Esophagus muscularis mucosa (tissue), 4 donors: ENCODE results near the gene KAZN. TPM values are rescaled to one million over a fixed set of nuclear protein-coding genes. Genes with fewer than 3 reads are reported as not detected.

Experiments
- DNase-seq: peaks from one replicate; pipeline ENCODE4 v3.0.0-alpha.2; 2017; ENCODE audit errors: extremely low spot score
- H3K27ac ChIP-seq, 4 donors: fragments of 200-600 bp; sonication (generic); replicated peaks in 1 of 4; 1 replicate in 3 of 4; 2 replicates in 1 of 4; pipeline ENCODE4 v1.5.1; 2016 to 2019; ENCODE audit warnings: mild to moderate bottlenecking in 1 of 4
- H3K27me3 ChIP-seq, 4 donors: fragments of 200-600 bp; sonication (generic); one replicate each; pipeline versions ENCODE4 v1.5.1 to v1.6.0; 2016 to 2019
- H3K36me3 ChIP-seq, 4 donors: fragments of 200-600 bp; sonication (generic); one replicate each; pipeline ENCODE4 v1.5.1; 2016 to 2019
- H3K4me1 ChIP-seq, 4 donors: fragments of 200-600 bp; sonication (generic); one replicate each; pipeline ENCODE4 v1.5.1; 2016 to 2019
- H3K4me3 ChIP-seq, 4 donors: fragments of 200-600 bp; sonication (generic); 1 replicate in 2 of 4; 2 replicates in 2 of 4; pipeline ENCODE4 v1.5.1; 2016 to 2019; ENCODE audit warnings: mild to moderate bottlenecking in 4 of 4, moderate library complexity in 1 of 4
- H3K9me3 ChIP-seq, 4 donors: fragments of 200-600 bp; sonication (generic); 1 replicate in 3 of 4; 2 replicates in 1 of 4; pipeline ENCODE4 v1.5.1; 2016 to 2019
- EP300 ChIP-seq: sonication (generic); formaldehyde crosslinking; IDR thresholded peaks from one replicate; pipeline ENCODE4 v1.6.1; 2017; ENCODE audit warnings: antibody characterized with exemption
- POLR2A ChIP-seq: fragments of 450-650 bp; IDR thresholded peaks from one replicate; pipeline ENCODE4 v1.6.1; 2017; ENCODE audit warnings: antibody characterized with exemption, moderate library complexity, mild to moderate bottlenecking, low read depth
- POLR2AphosphoS5 ChIP-seq, 2 donors: sonication (generic); formaldehyde crosslinking; IDR thresholded peaks; one replicate each; pipeline ENCODE4 v1.6.1; 2017; ENCODE audit warnings: antibody characterized with exemption in 2 of 2
- WGBS: methylation state at CpG from one replicate; pipeline ENCODE4 v1.1.5; 2018; 5-methylcytosine and 5-hydroxymethylcytosine counted together
- intact Hi-C: fragments of 100-400 bp; cut with DNase I; formaldehyde crosslinking; loops from one replicate; pipeline ENCODE4 v1.15.1; 2023
- total RNA-seq, 4 donors: library from RNA; depleted of rRNA; stranded (reverse); fragments of >200 nt; gene quantifications; one replicate each; pipeline versions ENCODE4 v1.1.0 to v1.2.1, GENCODE V29; 2016
- TF ChIP-seq, protein P1 (sequence below), 3 experiments: fragments of 200-600 bp in 2 of 3; fragments of 450-650 bp in 1 of 3; sonication (generic) in 2 of 3; IDR thresholded peaks; one replicate each; pipeline ENCODE4 v1.5.1; 2017 to 2019; ENCODE audit warnings: antibody characterized with exemption in 3 of 3, mild to moderate bottlenecking in 2 of 3, moderate library complexity in 1 of 3

Gene KAZN
- total RNA-seq, 4 donors from 2014 or later: 9.9 to 14.1 (median 11.9) TPM

DNA sequence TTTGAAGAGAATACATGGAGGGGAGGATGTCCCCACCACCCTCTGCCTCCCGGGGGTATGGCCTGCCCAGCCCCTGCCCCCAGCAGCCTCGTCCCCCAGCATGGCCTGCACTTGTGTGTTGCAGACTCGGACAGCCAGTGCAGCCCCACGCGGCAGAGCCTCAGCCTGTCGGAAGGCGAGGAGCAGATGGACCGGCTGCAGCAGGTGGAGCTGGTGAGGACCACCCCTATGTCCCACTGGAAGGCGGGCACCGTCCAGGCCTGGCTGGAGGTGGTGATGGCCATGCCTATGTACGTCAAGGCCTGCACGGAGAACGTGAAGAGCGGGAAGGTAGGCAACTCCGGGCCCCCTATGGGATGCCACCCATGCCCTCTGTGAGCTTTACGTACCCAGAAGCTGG, 495.6 kb downstream of the KAZN start:
- H3K27me3 ChIP-seq: peaks cover 0 to 6% (median 0%) of the 10 kb centered on the region in 4 donors
- intact Hi-C loops: no loop called here
- H3K4me1 ChIP-seq: peaks cover 3 to 9% (median 3%) of the 10 kb centered on the region in 4 donors
- H3K4me3 ChIP-seq: no peak overlapping the region
- no peaks in the 10 kb centered on the region for H3K9me3 ChIP-seq
- H3K36me3 ChIP-seq: no peaks in the 10 kb centered on the region
- no peak for DNase-seq
- TF ChIP-seq POLR2A (no peak), POLR2AphosphoS5 (IDR thresholded peaks at IDR 0.05) (no peak), EP300 (no peak)
- WGBS: 81% methylated on average over 10 of the region's 16 CpGs
- no peak overlapping the region for H3K27ac ChIP-seq

DNA sequence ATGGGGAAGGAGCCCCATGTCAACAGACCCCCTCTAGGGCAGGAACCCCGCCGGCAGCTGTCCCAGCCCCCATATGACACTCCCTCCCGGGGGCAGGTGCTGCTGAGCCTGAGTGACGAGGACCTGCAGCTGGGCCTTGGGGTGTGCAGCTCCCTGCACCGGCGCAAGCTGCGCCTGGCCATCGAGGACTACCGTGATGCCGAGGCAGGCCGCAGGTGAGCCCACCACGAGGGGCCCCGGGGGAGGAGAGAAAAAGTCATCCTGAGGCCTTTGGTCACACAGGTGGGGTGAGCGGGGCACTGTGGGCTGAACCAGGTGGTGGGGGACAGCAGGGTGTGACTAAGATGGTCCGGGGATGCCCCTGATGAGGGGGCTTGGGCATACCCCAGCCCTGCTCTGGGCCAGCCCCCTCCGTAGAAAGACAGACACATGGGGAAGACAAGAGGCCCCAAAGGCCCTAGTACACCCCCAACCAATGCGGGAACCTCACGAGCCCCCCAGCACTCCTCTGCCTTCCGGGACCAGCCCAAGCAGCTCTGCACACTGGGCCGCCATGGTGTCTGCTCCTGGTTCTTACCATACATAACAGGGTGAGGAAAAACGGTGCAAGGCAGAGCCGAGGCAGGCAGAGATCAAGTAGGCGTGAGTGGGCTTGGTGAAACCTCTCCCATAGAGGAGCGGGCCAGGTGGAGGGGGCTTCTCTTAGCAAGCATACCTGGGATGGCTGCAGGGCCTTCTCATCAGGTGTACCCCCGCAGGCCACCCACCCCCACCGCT, 496.4 kb downstream of the KAZN start:
- no peak for DNase-seq
- Histone ChIP-seq H3K27me3 (peaks cover 0 to 14% (median under 1%) of the 10 kb centered on the region in 4 donors), H3K9me3 (no peaks in the 10 kb centered on the region), H3K36me3 (no peaks in the 10 kb centered on the region), H3K4me3 (no peak overlapping the region), H3K27ac (no peak overlapping the region), H3K4me1 (peaks cover 0 to 8% (median 3%) of the 10 kb centered on the region in 4 donors)
- WGBS: 92% methylated on average over 18 of the region's 26 CpGs
- intact Hi-C loops: no loop called here
- TF ChIP-seq, protein P1, sequence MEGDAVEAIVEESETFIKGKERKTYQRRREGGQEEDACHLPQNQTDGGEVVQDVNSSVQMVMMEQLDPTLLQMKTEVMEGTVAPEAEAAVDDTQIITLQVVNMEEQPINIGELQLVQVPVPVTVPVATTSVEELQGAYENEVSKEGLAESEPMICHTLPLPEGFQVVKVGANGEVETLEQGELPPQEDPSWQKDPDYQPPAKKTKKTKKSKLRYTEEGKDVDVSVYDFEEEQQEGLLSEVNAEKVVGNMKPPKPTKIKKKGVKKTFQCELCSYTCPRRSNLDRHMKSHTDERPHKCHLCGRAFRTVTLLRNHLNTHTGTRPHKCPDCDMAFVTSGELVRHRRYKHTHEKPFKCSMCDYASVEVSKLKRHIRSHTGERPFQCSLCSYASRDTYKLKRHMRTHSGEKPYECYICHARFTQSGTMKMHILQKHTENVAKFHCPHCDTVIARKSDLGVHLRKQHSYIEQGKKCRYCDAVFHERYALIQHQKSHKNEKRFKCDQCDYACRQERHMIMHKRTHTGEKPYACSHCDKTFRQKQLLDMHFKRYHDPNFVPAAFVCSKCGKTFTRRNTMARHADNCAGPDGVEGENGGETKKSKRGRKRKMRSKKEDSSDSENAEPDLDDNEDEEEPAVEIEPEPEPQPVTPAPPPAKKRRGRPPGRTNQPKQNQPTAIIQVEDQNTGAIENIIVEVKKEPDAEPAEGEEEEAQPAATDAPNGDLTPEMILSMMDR (IDR thresholded peaks at IDR 0.05): no peak
- TF ChIP-seq POLR2AphosphoS5 (IDR thresholded peaks at IDR 0.05) (no peak), POLR2A (no peak), EP300 (no peak)

DNA sequence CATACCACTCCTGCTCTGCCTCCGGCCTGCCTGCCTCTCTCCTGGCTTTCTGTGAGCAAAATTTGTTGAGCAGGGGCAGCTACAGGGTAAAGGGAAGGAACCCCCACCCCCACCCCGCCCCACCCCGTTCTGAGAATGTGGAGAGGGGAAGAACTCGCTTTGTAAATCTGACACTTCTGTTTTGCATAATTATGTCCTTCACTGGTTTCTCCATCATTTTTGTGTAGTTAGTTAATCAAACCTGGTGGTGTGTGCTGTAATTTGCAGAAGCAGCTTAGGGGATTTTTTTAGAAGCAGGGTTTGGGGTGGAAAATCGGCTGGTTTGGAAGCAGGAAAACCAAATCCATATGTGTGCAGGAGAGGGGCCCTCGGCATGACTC, 497.0 kb downstream of the KAZN start:
- WGBS: 80% methylated on average over 5 of the region's 6 CpGs
- Histone ChIP-seq H3K4me3 (no peak overlapping the region), H3K36me3 (no peaks in the 10 kb centered on the region), H3K4me1 (peaks cover 0 to 2% (median under 1%) of the 10 kb centered on the region in 4 donors), H3K27me3 (peaks cover 0 to 20% (median 3%) of the 10 kb centered on the region in 4 donors), H3K27ac (no peak overlapping the region), H3K9me3 (no peaks in the 10 kb centered on the region)
- no peak for DNase-seq
- TF ChIP-seq POLR2A: no peak
- TF ChIP-seq EP300: no peak
- TF ChIP-seq POLR2AphosphoS5 (IDR thresholded peaks at IDR 0.05): no peak
- intact Hi-C loops: no loop called here

DNA sequence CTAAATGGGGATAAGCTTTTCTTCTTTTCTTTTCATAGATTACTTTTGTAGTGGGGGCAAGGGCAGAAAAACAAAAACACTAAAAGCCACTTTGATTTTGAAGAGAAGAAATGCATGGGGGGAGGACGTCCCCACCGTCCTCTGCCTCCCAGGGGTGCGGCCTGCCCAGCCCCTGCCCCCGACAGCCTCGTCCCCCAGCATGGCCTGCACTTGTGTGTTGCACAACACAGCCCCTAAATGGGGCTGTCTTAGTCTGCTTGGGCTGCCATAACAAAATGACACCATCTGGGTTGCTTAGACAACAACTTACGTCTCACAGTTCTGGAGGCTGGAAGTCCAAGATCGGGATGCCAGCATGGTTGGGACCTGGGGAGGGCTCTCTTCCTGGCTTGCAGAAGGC, 497.8 kb downstream of the KAZN start:
- 98% methylated on average over 5 of the region's 7 CpGs for WGBS
- intact Hi-C loops: no loop called here

DNA sequence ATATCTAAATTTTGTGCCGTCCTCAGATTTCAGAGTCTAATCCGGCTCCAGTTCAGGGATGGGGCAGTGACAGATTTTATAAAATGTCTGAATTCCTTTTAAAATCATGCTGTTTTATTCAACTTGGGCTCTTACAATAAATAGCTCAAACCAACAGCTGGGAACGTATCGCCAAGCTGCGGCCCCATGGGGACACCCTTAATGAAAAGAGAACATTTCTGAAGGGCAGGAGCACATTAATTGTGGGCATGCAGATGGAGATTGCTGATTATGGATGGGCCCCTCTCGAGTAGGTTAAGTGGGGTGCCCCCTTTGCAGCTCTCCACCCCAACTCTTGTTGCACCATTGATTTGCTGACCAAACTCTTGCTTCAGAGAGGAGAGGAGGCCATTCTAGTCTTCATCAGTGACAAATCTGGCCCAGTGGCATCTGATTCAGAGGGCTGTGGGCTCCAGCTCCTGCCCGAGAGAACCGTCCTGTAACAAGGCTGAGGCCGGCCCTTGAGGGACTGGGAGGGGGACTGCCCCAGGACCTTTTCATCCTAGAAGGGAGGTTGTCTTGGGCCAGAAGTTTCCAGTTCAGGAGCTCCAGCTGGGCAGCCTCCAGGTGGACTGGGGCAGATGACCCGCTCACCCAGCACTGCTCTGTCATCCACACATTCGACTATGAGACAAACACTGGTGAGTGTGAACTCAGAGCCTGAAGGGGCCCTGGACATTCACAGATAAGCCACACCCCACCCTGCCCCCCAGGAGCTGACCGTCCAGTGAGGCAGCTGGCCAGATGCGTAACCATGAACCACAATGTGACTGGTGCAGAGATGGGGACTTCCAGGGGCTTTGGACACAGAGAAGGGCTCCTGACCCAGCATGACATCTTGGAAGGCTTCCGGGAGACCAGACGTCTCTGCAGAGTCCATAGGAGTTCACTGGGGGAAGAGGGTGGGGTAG, 500.0 kb downstream of the KAZN start:
- TF ChIP-seq, protein P1 (IDR thresholded peaks at IDR 0.05): no peak
- no peak for TF ChIP-seq EP300
- no peak for TF ChIP-seq POLR2AphosphoS5 (IDR thresholded peaks at IDR 0.05)
- TF ChIP-seq POLR2A: no peak
- H3K36me3 ChIP-seq: no peaks in the 10 kb centered on the region
- H3K27me3 ChIP-seq: peaks cover 0 to 46% (median 5%) of the 10 kb centered on the region in 4 donors
- 82% methylated on average over 14 of the region's 15 CpGs for WGBS
- intact Hi-C loops: no loop called here
- no peak overlapping the region for H3K4me3 ChIP-seq
- H3K27ac ChIP-seq: no peak overlapping the region
- H3K4me1 ChIP-seq: no peaks in the 10 kb centered on the region
- DNase-seq: no peak
- H3K9me3 ChIP-seq: no peaks in the 10 kb centered on the region

More for the DNA sequence above, 497.8 kb downstream of the KAZN start:
- no peaks in the 10 kb centered on the region for H3K36me3 ChIP-seq
- no peak overlapping the region for H3K27ac ChIP-seq
- no peak for DNase-seq
- H3K4me3 ChIP-seq: no peak overlapping the region
- no peaks in the 10 kb centered on the region for H3K4me1 ChIP-seq
- no peaks in the 10 kb centered on the region for H3K9me3 ChIP-seq
- H3K27me3 ChIP-seq: peaks cover 0 to 25% (median 5%) of the 10 kb centered on the region in 4 donors
- no peak for TF ChIP-seq POLR2A
- no peak for TF ChIP-seq EP300
- TF ChIP-seq, protein P1 (IDR thresholded peaks at IDR 0.05): no peak
- TF ChIP-seq POLR2AphosphoS5 (IDR thresholded peaks at IDR 0.05): no peak
